ENCODE results near the gene CDK2.
"Not testable (repeated sequence)": the region's sequence is repeated elsewhere in the genome, so short reads cannot be mapped to it uniquely, and the experiment has no call there.

The CDK2 gene

GRCh38 chr12:55938826-55939501, 27.7 kb upstream of the CDK2 start:
- DNase-seq: peak; percentile 59

DNA sequence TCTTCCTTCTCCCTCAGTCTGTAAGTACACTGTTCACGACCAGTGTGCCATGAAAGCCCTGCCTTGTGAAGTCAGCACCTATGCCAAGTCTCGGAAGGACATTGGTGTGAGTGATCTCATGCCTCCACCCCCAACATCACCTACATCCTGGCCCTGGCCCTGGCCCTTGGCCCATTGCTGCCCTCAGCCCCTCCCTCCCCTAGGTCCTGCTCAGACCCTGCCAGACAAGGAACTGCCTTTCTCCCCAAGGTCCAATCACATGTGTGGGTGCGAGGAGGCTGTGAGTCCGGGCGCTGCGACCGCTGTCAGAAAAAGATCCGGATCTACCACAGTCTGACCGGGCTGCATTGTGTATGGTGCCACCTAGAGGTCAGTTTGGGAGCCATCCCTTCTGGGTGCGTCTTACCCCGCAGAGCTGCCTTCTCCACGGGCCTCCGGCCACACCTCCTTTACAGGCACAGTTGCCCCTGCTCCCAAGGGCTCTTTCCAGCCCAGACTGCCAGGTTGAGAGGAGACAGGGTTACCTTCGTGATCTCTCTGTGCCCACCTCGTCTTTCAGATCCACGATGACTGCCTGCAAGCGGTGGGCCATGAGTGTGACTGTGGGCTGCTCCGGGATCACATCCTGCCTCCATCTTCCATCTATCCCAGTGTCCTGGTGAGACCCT, 26.4 kb upstream of the CDK2 start:
- DNase-seq: peak; percentile 88

GRCh38 chr12:55942055-55942454, 24.6 kb upstream of the CDK2 start:
- no peak for DNase-seq

DNA sequence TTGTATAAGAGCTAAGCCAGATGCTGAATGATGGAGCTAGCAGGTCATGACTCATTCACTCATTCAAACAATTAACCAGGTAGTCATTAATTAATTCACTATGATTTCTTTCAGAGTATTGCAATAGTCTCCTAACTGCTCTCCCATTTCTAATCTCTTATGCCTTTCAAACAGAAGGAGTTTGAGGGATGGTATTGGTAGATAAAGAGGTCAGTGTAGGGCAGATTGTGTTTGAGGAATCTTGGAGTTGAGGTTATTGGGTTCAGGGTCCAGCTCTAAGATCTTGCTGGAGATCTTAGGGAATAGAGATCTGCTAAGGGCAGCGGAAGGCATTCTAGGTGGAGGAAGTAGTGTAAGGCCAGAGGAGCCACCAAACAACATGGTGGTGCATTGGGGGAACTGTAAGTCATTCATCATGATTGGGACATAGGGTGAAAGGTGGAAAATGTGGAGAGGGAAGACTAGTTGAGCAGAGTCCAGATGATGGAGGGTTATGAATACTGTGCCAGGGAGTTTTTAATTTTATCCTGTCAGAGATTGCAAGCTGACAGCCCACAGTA, 24.0 kb upstream of the CDK2 start:
- no peak for DNase-seq

DNA sequence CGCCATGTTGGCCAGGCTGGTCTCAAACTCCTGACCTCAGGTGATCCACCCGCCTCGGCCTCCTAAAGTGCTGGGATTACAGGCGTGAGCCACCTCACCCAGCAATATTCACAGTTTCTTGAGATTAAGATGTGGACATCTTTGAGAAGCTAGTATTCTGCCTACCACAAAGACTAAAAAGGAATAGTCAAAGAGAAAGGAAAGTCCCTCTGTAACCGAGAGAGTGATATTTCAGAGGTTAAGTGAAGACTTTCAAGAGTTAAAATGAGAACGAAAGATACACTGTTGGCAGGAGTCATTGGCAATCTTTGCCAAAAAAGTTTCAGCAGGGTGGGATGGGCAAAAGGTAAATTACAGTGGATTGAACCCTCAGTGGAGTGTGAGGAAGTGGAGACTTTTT, 20.1 kb upstream of the CDK2 start:
- DNase-seq: no peak

GRCh38 chr12:55955344-55955743, 11.3 kb upstream of the CDK2 start:
- DNase-seq: no peak

DNA sequence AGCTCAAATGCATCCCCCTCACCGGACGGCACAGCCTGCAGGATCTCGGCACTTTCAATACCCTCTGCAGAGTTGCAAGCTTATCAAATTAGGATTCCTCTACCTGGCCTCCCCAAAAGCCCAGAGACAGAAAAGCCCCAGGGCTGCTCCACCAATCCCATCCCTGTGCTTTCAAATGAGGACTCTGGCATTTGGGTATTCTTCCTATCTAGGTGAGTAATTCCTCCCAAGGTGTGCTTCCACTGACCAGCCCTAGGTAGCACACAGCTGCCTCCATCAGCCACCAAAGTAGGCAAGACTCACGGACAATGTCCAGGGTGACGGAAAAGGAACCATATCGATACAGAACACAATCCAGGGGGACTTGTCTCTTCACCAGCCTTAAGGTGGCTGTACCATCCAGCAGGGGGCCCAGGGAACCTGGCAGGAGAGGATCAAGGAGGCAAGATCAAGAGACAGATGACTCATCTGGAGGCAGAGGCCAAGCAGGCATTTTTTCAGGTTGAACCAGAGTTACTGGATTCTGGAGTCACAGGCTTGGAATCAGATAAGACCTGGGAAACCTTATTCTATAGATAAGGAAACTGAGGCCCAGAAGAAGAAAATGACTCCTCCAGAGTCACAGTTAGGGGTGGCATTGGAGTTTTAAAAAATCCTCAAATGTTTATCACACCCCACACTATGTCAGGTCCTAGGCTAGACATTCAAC, 10.7 kb upstream of the CDK2 start:
- peak; percentile 74 for DNase-seq

- DNase-seq: no peak
Observed at GRCh38 chr12:55957106-55957859, 9.3 kb upstream of the CDK2 start.

DNA sequence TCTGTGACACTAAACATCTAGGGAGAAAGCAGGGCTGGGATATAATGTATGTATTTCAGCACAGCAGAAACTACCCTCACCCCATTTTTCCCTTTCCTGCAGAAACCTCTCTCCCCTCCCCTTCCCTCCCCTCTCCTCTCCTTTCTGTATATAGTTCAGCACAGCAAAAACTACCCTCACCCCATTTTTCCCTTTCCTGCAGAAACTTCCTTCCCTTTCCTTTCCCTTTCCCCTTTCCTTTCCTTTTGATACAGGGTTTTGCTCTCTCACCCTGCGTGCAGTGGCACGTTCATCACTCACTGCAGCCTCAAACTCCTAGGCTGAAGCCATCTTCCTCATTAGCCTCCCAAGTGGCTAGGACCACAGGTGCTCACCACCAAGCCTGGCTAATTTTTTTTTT, 2.9 kb upstream of the CDK2 start:
- DNase-seq: no peak

DNA sequence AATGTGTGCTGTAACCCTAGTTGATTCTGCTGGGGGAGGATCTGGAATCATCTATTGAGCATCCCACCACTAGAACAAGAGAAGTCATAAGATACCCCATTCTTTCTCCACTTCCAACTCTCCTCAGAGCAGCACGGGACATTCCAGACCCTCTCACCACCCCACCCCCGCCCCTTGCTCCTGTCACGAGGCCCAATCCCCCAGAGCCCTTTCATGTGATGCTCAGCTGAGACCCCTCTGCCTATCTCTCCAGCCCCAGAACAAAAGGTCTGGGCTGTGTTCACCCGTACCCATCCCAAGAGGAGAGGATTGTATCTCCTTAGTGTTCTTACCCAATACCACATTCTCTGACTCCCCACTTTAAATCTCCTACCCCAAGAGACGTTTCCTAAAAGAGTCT, 1.4 kb upstream of the CDK2 start:
- no peak for DNase-seq

- no peak for DNase-seq
Observed at GRCh38 chr12:55965941-55966407, 656 bp upstream of the CDK2 start, which contains the start of gene PMEL. Gene PMEL (minus strand): TSS chr12:55966042. CDS start chr12:55966011, 31 bp downstream.

GRCh38 chr12:55969356-55969755, 2.7 kb downstream of the CDK2 start:
- no peak for DNase-seq

DNA sequence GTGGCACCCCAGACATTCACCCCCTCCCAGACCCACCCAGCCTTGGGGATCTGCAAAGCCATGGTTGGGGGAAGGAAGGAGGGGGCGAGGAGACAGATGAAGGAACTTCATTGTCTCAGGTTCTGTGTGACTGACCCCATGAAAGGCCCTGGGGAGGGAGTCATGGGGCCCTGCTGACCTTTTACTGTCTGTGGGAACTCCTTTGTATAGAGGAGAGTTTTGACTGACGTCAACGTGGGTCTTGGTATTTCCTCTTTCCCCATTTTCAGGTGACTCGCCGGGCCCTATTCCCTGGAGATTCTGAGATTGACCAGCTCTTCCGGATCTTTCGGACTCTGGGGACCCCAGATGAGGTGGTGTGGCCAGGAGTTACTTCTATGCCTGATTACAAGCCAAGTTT, 4.1 kb downstream of the CDK2 start:
- no peak for DNase-seq

- DNase-seq: no peak
Observed at GRCh38 chr12:55972042-55972441, 5.4 kb downstream of the CDK2 start.

- no peak for DNase-seq
Observed at GRCh38 chr12:55972456-55972855, 5.8 kb downstream of the CDK2 start.

GRCh38 chr12:55972911-55973598, 6.4 kb downstream of the CDK2 start:
- DNase-seq: no peak

DNA sequence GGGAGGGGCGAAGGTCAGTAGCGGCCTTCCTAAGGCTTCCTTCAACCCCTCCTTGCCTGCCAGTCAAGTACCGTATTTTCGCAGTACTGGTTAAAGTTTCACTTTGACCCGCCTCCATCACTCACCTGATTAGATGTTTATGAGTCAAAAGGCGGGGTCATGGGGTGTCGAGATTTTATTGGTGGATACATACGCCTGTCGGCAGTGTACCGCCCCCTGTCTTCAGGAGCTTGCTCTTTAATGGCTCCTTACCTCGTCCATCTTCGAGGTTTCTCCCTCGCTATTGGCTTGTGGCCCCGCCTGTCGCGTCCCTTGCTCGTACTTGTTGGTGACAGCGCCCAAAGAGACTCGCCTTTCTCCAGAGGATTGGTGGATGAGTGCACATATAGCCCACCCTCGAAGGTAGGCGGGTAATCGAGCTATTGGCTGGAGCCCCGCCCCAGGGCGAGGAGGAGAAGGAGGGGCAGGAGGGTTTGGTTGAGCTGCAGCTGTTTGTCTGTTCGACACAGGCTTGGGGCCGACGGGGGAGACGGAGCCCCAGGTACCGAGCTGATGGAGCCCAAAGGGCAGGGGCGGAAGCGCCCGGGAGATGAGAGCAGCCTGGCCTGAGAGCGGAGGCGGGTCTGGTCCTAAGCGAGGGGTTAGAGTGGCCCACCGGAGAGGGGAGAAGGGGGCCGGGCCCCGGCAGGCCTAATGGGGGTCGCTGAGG, 7.1 kb downstream of the CDK2 start, which contains the start of gene RAB5B:
Gene RAB5B, plus strand, starts transcription at position 480 of the 709 bp plus-strand sequence. CDS start 12,883 bp downstream, outside the sequence.
- DNase-seq: peak; percentile 98

DNA sequence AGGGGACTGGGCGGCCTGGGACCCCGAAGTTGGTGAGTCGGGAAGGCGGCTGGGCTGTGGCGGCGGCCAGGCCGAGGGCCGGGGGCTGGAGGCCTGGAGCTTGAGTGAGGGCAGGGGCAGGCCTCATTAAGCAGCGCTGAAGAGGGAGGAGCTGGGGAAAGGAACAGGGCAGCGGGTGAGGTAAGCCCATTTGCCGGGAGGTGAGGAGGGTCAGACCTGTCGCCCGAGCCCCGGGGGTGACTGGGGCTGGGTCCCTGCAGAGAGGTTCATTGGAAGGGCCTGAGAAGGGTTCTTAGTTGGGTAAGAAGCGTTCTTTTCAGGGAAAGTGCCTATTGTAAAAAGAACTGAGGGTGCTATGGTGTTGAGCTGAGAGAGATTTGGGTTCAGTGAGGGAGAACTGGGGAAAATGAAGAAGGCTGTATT, 7.7 kb downstream of the CDK2 start:
- DNase-seq: peak; percentile 53

DNA sequence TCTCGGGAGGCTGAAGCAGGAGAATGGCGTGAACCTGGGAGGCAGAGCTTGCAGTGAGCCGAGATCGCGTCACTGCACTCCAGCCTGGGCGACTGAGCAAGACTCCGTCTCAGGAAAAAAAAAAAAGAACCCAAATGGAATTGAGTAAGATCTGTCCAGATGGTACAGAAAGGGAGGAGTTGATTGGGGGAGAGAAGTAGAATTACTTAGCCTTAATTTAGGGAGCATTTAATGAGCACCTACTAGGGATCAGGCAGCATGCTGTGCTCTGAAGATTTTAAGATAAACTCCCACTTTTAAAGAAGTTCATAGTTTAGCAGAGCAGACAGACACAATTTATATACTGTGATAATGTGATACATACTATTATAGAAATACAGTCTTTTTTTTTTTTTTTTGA, 11.8 kb downstream of the CDK2 start:
- no peak for DNase-seq

GRCh38 chr12:55979069-55979468, 12.4 kb downstream of the CDK2 start:
- DNase-seq: no peak

- DNase-seq: not testable (repeated sequence)
Observed at GRCh38 chr12:55981882-55982281, 15.3 kb downstream of the CDK2 start.
